GM18508 (cell line): ENCODE results near the gene NHLRC4.

ENCODE experiments used
- ATAC-seq: cut with Tn5 transposase; IDR thresholded peaks from one replicate; pipeline ENCODE4 v1.9.1; 2021; ENCODE audit warnings: moderate number of reproducible peaks; ENCODE audit not compliant: insufficient read depth, unreplicated experiment

NHLRC4 gene, protein sequence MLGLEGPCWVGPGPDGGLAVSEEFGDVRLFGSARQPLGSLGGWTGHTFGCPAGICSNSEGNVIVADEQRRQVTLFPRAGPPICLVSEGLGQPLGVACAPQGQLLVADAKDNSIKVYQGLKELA

GRCh38 chr16:566475-567372, at the start of gene NHLRC4:
Gene NHLRC4, plus strand, starts transcription at chr16:567005. Its CDS starts 1,043 bp downstream, at chr16:568048.
- ATAC-seq, result no peak

DNA sequence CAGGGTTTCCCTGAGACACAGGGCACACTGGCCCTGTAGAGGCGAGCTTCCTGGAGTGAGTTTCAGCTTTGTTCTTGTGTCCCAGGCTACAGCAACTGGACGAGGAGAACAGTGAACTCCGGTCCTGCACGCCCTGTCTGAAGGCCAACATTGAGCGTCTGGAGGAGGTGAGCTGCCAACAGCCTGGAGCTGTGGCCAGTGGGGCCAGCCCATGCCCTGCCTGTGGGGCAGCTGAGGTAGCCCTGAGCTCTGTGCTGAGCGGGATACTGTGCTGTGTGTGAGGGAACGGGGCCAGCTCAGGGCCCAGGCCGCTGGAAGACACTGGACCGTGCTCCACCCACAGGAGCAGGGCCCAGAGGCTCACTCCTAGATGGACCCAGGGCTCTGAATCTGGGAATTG, 47.9 kb upstream of the NHLRC4 start:
- no peak for ATAC-seq

DNA sequence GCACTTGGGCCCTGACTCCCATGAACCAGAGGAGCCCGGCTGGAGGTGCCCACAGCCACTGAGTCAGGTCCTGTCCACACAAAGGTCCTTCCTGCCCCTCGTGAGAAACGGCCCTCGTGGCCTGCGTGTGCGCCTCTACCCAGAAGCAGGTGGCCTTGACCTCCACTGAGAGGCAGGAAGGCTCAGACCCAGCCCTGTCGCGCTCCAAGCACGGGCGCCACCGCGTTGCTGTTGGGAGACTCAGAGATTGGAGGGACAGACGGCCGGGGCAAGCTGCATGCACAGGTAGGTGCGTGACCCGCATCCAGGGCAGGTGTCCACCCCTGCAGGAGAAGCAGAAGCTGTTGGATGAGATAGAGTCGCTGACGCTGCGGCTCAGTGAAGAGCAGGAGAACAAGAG, 47.4 kb upstream of the NHLRC4 start:
- ATAC-seq, result no peak

DNA sequence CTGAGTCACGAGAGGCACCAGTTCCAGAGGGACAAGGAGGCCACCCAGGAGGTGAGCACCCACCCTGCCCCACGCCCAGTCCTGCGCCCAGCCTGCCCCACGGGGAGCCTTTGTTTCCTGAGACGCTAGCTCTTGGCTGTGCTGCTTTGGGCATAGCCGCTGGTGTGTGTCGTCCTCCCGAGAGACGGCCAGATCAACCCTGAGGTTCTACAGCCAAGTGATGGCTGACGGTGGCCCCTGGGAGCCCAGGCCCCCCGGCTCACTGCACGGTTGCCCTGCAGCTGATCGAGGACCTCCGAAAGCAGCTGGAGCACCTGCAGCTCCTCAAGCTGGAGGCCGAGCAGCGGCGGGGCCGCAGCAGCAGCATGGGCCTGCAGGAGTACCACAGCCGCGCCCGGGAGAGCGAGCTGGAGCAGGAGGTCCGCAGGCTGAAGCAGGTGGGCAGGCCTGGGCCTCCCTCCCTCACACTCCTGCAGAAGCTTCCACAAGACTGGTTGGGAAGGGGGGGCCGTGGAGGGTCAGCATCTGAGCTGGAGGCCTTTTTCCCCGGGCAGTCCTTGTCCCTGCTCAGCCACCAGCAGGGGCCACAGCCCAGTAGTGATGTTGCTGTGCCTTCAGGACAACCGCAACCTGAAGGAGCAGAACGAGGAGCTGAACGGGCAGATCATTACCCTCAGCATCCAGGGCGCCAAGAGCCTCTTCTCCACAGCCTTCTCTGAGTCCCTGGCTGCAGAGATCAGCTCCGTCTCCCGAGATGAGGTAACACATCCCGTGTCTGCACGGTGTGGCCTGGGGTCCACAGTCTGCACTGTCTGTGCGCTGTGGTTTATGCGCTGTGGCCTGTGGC, 46.7 kb upstream of the NHLRC4 start:
- ATAC-seq, result no peak

GRCh38 chr16:520847-521246, 46.0 kb upstream of the NHLRC4 start:
- no peak for ATAC-seq

DNA sequence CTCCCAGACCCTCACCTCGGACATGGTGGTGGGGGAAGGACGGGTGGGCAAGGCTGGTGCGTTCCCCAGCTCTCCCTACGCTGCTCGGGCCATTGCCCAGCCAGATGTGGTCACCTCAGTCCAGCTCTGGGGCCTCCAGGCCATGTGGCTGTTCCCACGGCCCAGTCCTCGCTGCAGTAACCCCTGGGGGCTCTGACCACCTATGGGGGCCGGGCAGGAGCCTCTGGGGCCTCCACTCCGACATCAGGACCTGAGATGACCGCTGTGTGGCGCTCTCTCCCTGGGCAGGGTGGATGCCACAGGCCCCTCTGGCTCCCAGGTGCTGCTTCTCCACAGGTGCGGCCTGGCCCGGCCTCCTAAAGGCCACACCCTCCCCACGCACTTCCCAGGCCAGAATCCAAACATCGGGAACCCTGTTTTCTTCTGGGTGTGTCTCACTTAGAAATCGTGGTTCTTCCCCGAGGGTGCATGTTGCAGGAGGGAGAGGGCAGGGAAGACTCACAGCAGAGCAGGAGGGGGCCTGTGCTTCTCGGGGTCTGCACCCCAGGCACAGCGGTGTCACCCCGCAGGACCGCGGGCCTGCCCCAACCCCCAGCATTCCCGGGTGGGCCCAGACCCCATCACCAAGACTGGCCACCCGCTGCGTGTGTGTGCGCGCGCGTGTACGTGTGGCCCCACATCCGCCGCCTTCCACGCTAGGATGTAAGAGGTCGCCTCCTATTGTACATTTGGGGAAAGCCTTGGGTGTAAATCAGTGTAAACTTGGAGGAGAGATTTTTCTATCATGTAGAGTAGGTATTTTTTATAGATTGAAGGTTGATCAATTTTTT, 45.2 kb upstream of the NHLRC4 start:
- ATAC-seq, result no peak

DNA sequence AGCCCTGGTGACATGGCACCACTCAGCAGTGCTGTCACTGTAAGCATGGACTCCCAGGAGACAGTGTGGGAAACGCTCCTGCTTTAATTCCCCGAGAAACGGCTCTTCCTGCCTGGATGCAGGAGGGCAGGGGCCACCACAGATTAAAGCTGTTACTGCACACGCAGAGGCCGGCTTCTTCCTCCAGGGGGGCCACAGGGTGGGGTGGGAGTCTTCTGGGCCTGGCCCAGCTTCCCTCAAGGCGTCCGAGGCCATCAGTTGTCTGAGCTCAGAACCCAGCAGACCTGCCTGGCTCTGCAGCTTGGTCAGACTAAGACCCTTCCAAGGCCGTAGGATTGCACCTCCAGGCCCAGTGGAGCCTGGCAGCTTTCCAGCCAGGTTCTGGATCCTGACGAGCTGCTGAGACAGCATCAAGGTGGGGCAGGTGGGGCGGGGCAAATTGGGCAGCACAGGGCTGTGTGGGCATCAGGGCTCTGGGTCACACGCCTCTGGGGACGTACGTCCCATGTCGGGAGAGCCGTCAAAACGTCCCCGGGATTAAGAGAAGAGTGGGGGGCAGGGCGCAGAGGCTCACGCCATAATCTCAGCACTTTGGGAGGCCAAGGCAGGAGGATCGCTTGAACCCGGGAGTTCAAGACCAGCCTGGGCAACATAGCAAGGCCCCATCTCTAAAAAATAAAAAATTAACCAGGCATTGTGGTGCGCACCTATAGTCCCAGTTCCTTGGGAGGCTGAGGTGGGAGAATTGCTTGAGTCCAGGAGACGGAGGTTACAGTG, 44.3 kb upstream of the NHLRC4 start:
- ATAC-seq, result no peak

- no peak for ATAC-seq
These were observed 43.6 kb upstream of the NHLRC4 start for GRCh38 chr16:523097-523741.

- no peak for ATAC-seq
These were observed 42.3 kb upstream of the NHLRC4 start for GRCh38 chr16:524274-525040.

- ATAC-seq, result no peak
These were observed 41.7 kb upstream of the NHLRC4 start for GRCh38 chr16:525123-525519.

- no peak for ATAC-seq
These were observed 41.2 kb upstream of the NHLRC4 start for GRCh38 chr16:525520-526180.

DNA sequence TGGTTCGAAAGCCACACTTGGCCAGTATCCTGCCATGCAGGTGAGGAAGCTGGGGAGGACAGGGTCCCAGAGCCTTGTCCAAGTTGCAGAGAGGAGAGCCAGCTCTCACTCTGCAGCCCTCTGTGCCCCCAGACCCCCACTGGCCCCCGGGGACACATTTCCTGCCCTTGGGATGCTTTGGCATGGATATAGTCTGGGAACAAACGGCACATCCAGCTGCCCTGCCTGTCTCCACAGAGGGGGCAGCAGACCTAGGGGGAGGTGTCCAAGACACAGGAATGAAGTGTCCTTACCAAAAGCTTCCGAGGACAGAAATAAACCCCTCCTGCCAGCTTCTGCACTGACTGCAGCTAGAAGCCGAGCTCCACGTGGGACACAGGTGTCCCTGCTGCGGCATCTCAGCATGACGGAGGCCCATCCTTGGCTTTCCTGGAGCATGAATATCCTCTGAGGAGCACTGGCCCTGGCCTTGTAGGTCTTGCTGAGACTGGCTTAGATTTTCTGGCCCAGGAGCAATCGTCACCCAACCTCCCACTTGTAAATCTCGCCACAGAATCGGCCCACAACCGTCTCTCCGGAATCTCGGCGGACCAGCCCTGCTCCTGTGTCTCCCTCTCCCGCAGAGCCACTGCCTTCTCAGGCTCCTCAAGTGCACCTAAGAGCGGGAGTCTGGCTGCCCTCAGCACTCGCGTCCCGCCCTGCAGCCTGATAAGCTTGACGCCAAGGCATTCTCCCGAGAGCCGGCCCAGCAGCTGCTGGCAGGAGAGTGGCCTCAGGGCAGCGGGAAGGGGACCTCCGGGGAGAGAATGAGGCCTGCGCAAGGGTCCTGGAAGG, 40.4 kb upstream of the NHLRC4 start:
- no peak for ATAC-seq

- ATAC-seq, result no peak
These were observed 39.5 kb upstream of the NHLRC4 start, which contains the start of gene CAPN15 for GRCh38 chr16:527015-527903. Gene CAPN15, plus strand, starts transcription at chr16:527712. Its CDS starts 19,127 bp downstream, at chr16:546839.

DNA sequence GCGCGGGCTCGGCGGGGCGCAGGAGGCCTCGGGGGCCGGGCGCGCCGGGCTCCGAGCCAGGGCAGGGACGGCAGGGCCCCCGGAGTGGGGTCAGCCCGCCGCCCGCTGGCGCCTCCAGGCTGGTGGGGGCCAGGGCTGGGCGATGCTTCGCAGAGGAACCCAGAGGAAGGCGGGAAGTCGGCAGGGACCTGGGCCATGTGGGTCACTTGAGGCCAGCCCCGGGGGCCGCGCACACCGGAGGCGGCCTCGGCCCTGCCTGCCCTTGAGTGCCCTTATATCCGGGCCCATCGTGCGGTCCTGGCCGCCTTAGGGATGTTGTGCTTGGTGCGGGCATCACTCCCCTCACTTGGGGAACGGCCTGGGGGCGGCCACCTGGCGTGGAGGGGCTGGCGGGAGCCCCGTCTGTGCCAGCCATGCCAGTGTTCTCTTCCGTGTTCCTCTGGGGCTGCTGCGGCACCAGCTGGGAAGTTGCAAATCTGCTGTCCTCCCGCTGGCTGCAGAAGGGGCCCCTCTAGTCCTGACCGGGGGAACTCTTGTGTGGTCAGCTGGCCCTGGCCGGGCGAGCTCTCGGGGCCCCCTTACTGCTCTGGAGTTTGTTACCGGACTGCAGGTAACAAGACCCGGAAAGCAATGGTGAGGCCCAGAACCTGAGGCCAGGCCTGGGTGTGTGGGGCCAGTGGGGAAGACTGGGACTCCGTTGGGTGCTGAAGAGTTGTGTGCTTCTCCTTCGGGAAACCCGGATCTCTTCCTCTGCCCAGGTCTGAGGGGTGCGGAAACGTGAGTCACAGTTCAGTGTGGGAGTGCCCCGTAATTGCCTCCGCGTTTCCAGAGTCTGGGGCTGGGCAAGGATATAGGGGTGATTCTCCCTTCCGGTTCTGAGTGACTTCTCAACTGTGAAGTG, 38.4 kb upstream of the NHLRC4 start:
- no peak for ATAC-seq
